NCI-H69 (cell line): ENCODE data around the gene PHF20.
A peak's percentile ranks its signal among the peaks of the same experiment; 100 is the strongest.
"Not testable (repeated sequence)": the region's sequence is repeated elsewhere in the genome, so short reads cannot be mapped to it uniquely, and the experiment has no call there.

Source experiments
- DNase-seq: peaks from one replicate; lab custom pipeline; 2025; lab: John Stamatoyannopoulos, UW

PHF20 gene

DNA sequence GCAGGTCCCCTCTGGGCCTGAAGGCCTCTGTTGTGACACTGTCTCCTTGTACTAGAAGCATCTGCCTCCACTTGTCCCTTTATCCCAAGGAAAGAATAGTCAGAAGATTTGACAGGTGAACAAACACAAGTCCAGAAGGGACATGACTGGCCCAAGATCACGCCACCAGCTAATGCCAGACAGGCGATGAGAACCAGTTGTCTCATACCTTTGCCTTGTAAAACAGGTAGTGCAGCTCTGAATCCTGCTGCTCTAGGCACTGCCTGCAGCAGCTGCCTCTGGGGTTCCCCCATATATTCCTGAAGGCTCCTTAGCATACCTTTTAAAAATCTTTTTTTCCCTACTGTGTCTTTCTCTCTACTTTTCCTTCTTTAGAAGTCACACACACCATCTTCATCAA lies 157.5 kb downstream of the PHF20 start:
- DNase-seq: no peak

DNA sequence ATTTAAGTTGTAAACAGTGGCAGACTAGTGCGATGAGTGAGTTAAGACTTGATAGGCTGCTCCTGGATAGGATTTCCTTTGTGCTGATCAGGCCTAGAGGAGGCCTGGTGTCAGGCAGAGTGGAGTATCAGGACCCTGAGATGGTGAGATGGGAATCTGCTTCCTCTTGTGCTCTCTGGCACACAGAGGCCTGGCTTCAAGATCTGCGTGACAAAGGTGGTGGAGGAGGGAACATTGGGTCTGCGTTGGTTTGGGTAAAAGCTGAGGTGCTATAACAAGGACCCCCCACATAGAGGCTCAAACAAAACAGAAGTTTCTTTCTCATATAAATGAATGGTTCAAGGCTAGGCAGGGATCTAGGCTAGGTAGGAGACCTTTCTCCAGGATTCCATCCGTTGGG lies 162.2 kb downstream of the PHF20 start:
- no peak for DNase-seq

GRCh38 chr20:35939264-35939663 lies 167.4 kb downstream of the PHF20 start:
- DNase-seq: no peak

DNA sequence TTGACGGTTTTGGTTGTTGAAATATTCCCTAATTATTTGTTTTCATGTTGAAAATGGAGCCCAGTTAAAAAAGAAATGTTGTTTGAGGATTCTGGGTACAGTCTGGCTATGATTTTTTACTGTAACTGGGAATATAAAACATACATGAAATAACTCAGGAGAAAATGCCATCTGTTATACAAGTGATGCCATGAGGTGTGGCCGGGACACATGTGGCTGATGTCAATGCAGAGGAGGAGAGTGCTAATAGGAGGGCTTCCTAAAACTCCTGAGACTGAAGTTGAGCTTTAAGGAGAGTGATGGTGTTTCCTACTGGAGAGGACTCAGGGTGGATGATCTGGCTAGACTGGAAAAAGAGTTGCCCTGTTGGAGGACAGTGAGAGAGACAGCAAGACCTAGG lies 169.8 kb downstream of the PHF20 start:
- no peak for DNase-seq

DNA sequence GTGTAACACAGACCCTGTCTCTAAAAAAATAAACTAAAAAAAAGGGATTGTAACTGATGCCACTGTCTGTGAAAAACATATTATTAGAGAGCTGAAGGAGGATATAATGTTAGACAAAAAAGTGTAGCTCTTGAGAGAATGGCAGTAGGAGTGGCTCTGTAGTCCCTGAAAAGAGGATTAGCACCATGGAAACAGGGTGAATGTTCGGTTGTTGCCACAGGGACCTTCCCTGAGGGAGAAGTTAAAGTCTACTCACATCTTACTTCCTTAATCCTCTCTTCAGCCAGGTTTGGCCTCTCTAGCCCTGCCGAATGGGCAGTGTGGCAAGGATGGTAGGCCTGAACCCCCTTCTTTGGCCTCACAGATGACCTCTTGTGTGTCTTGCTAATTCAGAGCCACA lies 170.4 kb downstream of the PHF20 start:
- no peak for DNase-seq

GRCh38 chr20:35947489-35947888 lies 175.7 kb downstream of the PHF20 start:
- peak; percentile 42 for DNase-seq

- no peak for DNase-seq
Measured at GRCh38 chr20:35947907-35948306, 176.1 kb downstream of the PHF20 start.

GRCh38 chr20:35950093-35950492 lies 178.3 kb downstream of the PHF20 start:
- DNase-seq: no peak

- DNase-seq: not testable (repeated sequence)
Measured at GRCh38 chr20:35952080-35952479, 180.3 kb downstream of the PHF20 start.

- DNase-seq: peak; percentile 37
Measured at GRCh38 chr20:35952480-35953386, 180.9 kb downstream of the PHF20 start.

DNA sequence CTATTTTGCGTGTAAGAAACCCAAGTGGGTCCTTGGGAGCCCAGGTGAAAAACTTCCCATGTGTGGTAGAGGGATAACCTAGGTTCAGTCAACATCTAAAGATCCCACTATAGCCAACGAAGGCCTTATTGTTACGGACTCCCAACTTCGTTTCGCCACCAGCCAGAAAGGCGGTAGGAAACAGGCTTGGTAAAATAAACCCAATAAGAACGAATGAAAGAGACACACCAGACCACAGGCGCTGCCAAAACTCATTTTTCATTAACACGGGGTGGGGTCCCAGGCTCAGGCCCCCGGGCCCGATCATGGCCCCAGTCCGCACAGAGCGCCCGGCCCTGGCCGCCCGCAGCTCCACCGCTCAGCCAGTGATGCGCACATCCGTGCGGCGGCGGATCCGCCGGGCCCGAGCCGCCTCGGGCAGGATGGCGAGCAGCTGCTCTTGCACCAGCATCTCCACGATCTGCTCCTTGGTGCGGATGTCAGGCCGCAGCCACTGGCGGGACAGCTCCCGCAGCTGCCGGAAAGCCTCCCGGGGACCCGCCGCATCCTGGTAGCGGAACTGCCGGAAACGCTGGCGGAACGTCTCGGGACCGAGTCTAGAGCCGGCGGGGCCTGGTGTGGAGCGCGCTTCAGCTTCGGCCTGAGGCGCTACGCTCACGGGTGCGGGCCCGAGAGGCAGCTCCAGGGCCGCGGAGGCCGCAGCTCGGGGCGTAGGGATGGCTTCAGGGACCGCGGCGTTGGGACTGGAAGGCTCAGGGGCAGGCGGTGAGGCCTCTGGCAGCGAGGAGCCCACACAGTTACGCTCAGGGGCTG lies 181.8 kb downstream of the PHF20 start:
- peak; percentile 76 for DNase-seq

DNA sequence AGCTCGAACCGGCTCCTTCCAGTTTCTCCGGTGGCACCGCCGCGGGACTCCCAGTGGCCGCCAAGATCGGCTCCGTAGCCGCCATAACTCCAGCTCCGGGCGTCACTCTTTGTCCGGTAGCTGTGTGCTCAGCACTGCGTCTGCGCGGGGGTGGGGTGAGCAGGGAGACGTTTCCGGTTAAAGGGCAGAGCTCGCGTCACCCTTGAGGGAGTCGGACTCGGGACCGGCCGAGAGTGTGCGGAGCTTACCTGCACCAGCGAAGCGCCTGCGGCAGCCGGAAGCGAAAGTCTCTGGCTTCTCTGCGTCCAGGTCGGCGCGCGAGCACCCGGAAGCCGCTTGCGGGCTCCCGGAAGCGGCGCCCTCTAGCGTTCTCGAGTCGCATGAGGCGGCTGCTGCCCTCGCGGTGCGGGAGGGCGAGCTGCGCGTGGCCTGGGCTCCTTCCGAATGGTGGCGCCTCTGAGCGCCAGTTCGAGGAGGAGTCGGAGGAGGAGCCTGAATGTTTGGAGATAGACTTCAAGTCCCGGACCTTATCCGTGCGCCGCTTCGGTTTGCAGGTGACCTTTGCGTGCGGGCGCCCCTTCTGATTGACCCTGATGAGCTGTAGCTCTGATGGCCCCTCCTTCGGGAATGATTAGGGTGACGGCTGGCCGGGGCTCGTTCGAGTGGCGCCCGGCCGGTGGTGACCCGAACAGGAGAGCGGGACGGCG lies 182.5 kb downstream of the PHF20 start, which contains the start of gene SCAND1:
Gene SCAND1 (minus strand): TSS at position 303 of the 707 bp plus-strand sequence. CDS start 218 bp downstream, at position 85.
- peak; percentile 99 for DNase-seq

DNA sequence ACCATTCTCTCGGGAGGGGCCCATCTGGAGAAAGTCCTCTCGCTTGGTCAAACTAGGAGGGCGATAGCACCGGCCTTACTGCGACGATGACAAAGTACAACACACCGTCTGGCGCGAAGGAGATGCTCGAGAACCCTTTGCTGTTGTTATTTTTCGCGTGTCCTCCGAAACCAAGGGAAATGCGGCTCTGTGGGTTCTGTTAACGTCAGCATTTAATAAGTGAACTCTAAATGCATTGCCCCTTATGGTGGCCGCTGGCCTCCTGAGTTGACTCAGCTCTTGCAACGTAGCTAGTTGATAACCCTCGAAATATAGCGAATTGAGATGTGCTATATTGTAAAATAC lies 183.1 kb downstream of the PHF20 start:
- peak; percentile 79 for DNase-seq

GRCh38 chr20:35956616-35957015 lies 184.8 kb downstream of the PHF20 start:
- no peak for DNase-seq

DNA sequence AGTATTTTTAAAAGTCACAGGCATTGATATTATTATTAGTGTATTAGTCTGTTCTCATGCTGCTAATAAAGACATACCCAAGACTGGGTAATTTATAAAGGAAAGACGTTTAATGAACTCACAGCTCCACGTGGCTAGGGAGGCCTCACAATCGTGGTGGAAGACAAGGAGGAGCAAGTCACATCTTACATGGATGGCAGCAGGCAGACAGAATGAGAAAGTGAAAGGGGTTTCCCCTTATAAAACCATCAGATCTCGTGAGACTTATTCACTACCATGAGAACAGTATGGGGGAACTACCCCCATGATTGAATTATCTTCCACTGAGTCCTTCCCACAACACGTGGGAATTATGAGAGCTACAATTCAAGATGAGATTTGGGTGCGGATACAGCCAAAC lies 187.5 kb downstream of the PHF20 start:
- DNase-seq: not testable (repeated sequence)

DNA sequence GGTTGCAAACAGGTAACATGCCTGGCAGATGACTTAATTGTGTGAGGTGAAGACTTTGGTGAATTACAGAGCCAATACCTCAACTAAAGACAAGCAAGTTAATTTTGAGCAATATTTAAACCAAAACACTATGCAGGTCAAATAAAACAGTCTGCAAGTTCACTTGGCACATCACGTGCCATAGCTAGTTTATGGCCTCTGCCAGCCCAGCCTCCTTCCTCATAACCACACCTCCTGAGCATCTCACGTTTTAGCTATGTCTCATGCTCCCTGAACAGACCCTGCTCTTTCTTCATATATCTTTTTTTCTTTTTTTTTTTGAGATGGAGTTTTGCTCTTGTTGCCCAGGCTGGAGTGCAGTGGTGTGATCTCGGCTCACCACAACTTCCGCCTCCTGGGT lies 192.1 kb downstream of the PHF20 start:
- no peak for DNase-seq

DNA sequence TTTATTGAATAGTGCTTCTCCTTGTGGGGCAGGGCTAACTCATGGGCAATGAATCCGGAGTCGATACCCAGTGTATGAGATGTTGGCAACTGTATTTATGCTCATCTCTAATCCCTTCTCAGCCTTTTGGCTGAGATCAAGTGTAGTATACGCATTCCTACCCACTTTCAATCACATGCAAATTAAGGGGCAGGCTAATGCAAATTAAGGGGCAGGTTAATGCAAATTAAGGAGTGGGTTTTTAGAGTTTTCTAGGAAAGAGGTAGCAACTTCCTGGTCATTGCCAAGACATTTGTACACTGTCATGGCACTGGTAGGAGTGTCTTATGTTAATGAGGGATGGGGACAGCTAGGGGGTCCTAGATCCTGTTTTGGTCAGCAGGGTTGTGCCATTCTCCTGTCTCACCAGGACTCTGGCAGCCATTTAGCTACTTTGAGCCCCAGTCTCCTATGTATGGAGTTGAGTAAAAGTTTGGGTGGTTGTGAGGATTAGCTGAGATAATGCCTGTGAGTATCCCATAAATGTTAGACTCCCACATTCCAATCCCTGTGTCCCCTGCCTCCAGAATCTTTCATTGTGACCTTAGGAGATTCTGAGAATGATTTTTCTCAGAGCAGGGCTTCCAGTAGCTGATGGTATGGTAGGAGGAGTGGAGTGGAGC lies 196.3 kb downstream of the PHF20 start, which contains the start of gene CNBD2:
Gene CNBD2 (plus strand): TSS at position 612 of the 662 bp plus-strand sequence. CDS start 173 bp downstream, outside the sequence.
- DNase-seq: no peak

- no peak for DNase-seq
Measured at GRCh38 chr20:35968930-35969329, 197.1 kb downstream of the PHF20 start.

DNA sequence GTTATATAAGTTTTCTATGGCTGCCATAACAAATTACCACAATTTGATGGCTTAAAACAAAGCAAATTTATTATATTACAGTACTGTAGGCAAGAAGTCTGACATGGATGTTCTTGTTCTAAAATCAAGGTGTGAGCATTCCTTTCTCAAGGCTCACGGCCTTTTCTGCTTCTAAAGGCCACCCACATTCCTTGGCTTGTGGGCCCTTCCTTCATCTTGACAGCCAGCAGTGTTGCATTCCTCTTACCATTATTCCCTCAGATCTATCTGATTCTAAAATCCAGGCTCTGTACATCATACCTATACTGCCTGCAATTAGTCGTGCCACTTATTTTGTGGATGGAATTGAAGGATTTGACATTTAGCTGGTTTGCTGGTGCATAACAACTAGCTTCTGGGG lies 200.2 kb downstream of the PHF20 start:
- no peak for DNase-seq

DNA sequence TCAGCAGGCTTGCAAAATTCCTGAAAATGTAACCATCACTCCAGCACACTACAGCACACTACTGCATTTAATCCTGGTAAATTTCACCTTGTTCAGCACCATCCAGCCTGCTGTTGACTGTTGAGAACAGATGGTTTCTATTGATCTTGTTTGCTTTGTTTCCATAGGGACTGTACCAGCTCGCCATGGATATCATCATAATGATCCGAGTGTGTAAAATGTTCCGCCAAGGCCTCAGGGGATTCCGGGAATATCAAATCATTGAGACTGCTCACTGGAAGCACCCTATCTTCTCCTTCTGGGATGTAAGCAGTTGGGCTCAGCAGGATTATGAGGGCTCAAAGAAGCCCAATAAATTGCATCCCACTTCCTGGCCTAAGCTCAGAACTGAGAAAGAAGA lies 200.6 kb downstream of the PHF20 start:
- DNase-seq: peak; percentile 97

DNA sequence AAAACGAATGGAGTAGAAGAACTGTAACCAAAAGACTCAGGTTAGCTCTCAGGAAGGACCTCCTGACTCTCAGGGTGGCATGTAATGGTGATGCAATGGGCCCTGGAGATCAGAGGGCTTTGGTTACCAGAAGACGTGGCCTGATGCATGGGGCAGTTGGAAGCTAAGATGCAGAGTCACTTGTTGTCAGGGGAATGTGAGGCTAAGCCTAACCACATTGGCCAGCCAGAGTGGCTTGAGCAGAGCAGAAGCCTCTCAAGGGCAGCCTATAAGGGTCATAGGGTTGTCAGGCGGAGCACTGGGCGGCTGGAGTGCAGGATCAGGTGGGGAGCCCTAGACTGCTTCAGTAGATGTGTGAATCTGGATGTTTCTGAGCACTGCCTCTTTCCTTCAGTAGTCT lies 202.4 kb downstream of the PHF20 start:
- no peak for DNase-seq
